Measurements from ENCODE around the gene GNAZ.

The GNAZ gene

DNA sequence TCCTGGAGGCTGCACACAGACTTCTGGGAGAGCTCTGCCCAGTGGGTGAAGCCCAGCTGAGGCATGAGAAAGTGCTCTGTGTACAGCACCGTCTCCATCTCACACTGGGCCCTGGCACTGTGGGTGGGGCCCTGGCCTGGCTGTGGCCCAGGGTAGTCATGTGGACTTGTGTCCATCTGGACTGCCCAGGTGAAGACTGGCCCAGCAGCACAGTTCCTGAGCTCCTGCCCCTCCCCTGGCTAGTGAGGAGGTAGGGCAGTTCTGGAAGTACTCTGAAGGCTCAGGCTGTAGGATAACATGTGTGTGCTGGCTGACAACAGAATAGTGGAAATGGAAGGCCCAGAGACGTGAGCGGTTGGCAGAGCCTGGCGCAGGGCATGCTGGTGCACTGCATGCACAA, 36.0 kb downstream of the GNAZ start:
- Histone ChIP-seq H3K4me1 (no peaks in the 10 kb centered on the region), H3K36me3 (no peaks in the 10 kb centered on the region), H3K27me3 (no peaks in the 10 kb centered on the region), H3K9me3 (no peaks in the 10 kb centered on the region), H3K4me3 (no peak overlapping the region), H3K27ac (no peak overlapping the region)
- intact Hi-C loops (cut with DNase I; ENCODE audit: low total_unique reads), result no loop called here
- DNase-seq, result no peak
- TF ChIP-seq, protein P1, sequence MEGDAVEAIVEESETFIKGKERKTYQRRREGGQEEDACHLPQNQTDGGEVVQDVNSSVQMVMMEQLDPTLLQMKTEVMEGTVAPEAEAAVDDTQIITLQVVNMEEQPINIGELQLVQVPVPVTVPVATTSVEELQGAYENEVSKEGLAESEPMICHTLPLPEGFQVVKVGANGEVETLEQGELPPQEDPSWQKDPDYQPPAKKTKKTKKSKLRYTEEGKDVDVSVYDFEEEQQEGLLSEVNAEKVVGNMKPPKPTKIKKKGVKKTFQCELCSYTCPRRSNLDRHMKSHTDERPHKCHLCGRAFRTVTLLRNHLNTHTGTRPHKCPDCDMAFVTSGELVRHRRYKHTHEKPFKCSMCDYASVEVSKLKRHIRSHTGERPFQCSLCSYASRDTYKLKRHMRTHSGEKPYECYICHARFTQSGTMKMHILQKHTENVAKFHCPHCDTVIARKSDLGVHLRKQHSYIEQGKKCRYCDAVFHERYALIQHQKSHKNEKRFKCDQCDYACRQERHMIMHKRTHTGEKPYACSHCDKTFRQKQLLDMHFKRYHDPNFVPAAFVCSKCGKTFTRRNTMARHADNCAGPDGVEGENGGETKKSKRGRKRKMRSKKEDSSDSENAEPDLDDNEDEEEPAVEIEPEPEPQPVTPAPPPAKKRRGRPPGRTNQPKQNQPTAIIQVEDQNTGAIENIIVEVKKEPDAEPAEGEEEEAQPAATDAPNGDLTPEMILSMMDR (IDR thresholded peaks at IDR 0.05), result no peak

DNA sequence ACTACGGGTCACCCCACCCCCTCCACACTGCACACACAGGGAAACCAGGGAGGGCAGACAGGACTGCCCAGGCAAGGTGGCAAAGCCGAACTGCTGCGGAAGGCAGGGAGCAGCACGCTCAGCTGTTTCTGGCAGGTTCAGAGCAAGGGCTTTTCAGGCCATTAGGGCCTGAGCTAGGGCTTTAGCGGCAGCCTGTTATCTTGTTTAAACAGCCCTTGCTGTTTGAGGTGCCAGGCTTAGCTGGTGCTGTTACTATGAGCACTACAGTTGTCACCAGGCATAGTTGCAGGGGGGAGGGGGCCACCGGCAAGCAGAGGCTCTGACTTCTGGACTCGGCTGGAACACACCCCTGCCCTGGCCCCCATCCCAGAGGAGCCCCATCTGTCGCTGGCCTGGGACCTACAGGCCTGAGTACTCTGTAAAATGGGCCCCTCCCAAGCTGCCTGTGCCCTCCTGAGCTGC, 36.6 kb downstream of the GNAZ start:
- Histone ChIP-seq H3K9me3 (no peaks in the 10 kb centered on the region), H3K27me3 (no peaks in the 10 kb centered on the region), H3K4me3 (no peak overlapping the region), H3K4me1 (no peaks in the 10 kb centered on the region), H3K27ac (no peak overlapping the region), H3K36me3 (no peaks in the 10 kb centered on the region)
- DNase-seq, result no peak
- intact Hi-C loops (cut with DNase I; ENCODE audit: low total_unique reads), result no loop called here
- TF ChIP-seq, protein P1 (IDR thresholded peaks at IDR 0.05), result no peak

DNA sequence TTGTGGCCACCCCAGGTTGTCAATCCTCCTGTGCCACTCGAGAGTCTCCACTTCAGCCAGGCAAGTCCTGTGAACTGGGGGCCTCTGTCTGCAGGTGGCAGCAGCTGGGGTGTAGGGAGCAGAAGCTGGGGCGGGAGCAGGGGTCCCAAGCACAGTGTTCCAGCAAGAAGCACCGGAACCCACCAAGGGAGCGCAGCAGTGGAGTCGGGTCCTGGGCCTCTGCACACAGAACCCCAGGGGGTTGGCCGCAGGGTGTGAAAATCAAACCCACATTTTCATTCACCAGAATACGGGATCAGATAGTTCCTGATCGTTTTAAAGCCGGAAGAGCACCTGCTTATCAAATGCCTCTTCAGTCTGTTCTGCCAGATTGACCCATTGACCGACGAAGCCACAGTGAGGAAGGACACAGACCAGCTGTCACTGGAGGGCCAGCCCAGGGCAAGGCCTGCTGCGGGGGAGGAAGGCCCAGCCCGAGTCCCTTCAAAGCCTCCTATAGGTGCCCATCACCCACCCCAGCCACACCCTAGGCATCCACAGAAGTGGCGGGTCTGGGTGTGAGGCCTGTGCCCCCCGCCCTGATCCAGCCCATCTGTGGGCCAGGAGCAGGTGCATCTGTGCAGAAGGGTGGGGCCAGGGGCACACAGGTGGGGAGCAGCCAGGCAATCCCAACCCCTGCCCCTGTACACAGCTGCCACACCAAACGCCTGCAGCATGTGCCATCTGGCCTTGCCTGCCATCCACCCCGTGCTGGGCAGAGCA, 37.3 kb downstream of the GNAZ start:
- Histone ChIP-seq H3K4me3 (no peak overlapping the region), H3K9me3 (no peaks in the 10 kb centered on the region), H3K4me1 (no peaks in the 10 kb centered on the region), H3K27ac (no peak overlapping the region), H3K36me3 (no peaks in the 10 kb centered on the region), H3K27me3 (no peaks in the 10 kb centered on the region)
- intact Hi-C loops (cut with DNase I; ENCODE audit: low total_unique reads), result no loop called here
- DNase-seq, result no peak
- TF ChIP-seq, protein P1 (IDR thresholded peaks at IDR 0.05), result no peak

DNA sequence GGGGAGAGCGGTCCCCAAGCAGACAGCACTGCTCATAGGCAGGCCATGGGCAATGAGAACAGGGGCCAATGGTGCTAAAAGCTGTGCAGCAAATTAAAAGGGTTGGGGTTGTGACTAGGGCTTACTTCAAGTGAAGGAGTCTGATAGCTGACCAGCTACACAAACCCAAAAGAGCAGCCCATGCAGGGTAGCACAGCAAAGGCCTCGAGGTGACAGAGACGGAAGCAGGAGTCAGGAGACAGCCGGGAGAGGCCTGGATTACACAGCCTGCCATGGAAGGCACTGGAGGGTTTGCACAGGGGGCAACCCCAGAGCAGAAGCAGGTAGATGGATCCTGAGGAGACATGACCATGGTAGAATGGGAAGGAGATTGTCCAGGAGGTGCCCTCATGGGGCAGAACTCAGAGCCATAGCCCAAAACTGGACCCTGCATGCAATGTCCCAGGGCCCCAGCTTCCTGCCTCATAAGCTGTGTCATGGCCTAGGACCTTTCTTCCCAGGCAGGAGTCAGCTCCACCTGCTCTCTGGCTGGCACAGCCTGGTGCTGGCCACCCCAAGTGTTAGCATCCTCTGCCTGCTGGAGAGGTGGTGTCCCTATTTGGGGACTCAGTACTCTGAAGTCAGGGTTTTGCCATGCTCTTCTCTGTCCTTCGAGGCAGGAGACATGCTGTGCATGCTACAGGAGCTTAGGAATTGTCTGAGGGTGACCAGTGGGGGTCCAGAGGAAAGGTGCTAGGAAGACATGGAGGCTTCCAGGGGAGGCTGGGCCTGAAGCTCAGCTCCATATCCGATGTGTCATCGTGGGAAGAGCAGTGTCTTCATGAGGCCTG, 38.1 kb downstream of the GNAZ start:
- intact Hi-C loops (cut with DNase I; ENCODE audit: low total_unique reads), result no loop called here
- H3K36me3 ChIP-seq, result no peaks in the 10 kb centered on the region

DNA sequence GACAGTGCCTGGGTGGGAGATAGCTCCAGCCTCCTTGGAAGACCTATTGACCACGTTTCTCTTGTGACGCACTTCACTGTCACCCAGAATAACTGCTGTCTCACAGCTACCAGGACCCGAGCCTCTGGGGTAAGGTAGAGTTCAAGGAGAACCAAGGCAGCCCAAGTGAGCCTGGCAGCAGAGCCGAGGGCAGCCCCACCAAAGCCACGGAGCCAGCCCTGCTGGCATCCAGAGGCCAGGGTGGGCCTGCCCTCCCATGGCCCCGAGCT, 38.7 kb downstream of the GNAZ start:
- DNase-seq, result no peak
- intact Hi-C loops (cut with DNase I; ENCODE audit: low total_unique reads), result no loop called here
- no peaks in the 10 kb centered on the region for H3K9me3 ChIP-seq
- H3K4me1 ChIP-seq, result no peaks in the 10 kb centered on the region
- H3K4me3 ChIP-seq, result no peak overlapping the region
- H3K27ac ChIP-seq, result no peak overlapping the region
- H3K27me3 ChIP-seq, result no peaks in the 10 kb centered on the region
- no peaks in the 10 kb centered on the region for H3K36me3 ChIP-seq
- TF ChIP-seq, protein P1 (IDR thresholded peaks at IDR 0.05), result no peak

More for the DNA sequence above, 38.1 kb downstream of the GNAZ start:
- H3K4me3 ChIP-seq, result no peak overlapping the region
- no peaks in the 10 kb centered on the region for H3K27me3 ChIP-seq
- H3K9me3 ChIP-seq, result no peaks in the 10 kb centered on the region
- TF ChIP-seq, protein P1 (IDR thresholded peaks at IDR 0.05), result no peak
- H3K27ac ChIP-seq, result no peak overlapping the region
- DNase-seq, result no peak
- no peaks in the 10 kb centered on the region for H3K4me1 ChIP-seq

All from tibial artery (tissue), 4 donors.